ENCODE data around the gene GPC3. TPM values are rescaled to one million over a fixed set of nuclear protein-coding genes. Genes with fewer than 3 reads are reported as not detected.

GPC3 gene
- total RNA-seq, 1 donor from 2014 or later: 0.25 TPM

DNA sequence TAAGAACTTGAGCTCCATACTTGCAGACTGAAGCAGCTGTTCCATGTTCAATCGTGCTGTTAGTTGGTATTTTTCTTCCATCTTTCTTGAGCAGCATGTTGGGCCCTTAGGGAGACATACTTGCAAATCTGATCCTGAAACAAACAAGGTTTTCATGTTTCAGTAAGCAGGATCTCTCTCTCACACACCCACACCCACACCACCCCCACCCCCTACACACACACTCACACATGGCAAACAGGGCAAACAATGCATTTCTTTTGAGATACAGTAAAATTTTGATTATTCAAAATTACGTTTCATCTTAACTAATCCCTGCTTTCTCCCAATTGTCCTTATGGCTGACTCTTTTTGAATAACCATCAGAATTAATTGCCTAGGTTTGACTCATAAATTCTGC is 32.3 kb downstream of the GPC3 start:
- peaks cover 5% of the 10 kb centered on the region for H3K27me3 Mint-ChIP-seq (ENCODE audit: low read depth)

DNA sequence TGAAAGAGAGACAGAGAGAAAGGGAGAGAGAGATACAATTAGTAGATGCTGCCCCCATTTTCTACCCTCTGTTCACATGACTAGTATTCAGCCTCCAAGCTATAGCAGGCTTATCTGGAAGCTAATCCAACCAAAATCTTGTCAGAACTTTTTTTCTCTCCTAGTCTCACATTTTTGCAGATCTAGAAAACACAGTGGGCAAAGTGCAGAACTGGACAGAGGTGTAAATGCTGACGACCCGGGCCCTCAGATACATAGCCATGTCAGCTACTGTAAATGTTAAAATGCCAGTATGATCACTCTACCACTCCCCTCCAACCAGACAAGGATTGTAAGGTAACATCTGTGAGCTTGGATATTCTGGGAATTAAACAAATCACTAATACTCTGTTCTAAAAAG is 34.3 kb downstream of the GPC3 start:
- intact Hi-C loops (cut with micrococcal nuclease): no loop called here
- H3K27ac Mint-ChIP-seq: no peak overlapping the region
- no peaks in the 10 kb centered on the region for H3K9me3 Mint-ChIP-seq
- no peaks in the 10 kb centered on the region for H3K36me3 Mint-ChIP-seq (ENCODE audit: low read depth)
- no peak overlapping the region for H3K4me3 Mint-ChIP-seq (ENCODE audit: low read depth)
- DNase-seq (ENCODE audit: low spot score): no peak
- H3K4me1 Mint-ChIP-seq (ENCODE audit: low read depth): no peaks in the 10 kb centered on the region
- peaks cover 5% of the 10 kb centered on the region for H3K27me3 Mint-ChIP-seq (ENCODE audit: low read depth)

More for the DNA sequence above, 32.3 kb downstream of the GPC3 start:
- Mint-ChIP-seq H3K27ac (no peak overlapping the region), H3K9me3 (no peaks in the 10 kb centered on the region), H3K4me3 (ENCODE audit: low read depth) (no peak overlapping the region), H3K36me3 (ENCODE audit: low read depth) (no peaks in the 10 kb centered on the region), H3K4me1 (ENCODE audit: low read depth) (no peaks in the 10 kb centered on the region)
- no peak for DNase-seq (ENCODE audit: low spot score)
- intact Hi-C loops (cut with micrococcal nuclease): no loop called here

DNA sequence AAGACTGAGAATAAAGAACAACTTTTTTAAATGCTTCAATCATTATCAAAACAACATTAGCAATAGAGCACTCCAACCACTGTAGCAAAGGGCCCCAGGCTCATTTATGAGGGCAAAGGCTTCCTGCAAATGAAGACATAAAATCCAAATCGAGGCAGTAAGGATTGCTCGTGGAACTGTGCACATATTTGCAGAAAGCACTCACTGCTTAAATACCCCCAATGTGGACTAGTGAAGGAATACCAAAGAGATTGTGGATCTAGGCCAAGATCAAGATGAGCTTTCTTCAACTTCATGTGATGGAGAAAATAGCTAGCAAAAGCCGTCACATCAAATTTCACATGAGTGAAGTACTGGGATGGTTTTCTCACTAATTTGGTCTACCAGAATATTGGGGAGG is 35.2 kb downstream of the GPC3 start:
- intact Hi-C loops (cut with micrococcal nuclease): no loop called here
- Mint-ChIP-seq H3K27ac (no peak overlapping the region), H3K36me3 (ENCODE audit: low read depth) (no peaks in the 10 kb centered on the region)

GRCh38 chrX:133948895-133949294 is 36.5 kb downstream of the GPC3 start:
- Mint-ChIP-seq H3K27me3 (ENCODE audit: low read depth) (peaks cover 6% of the 10 kb centered on the region), H3K4me3 (ENCODE audit: low read depth) (no peak overlapping the region), H3K4me1 (ENCODE audit: low read depth) (no peaks in the 10 kb centered on the region), H3K27ac (no peak overlapping the region), H3K9me3 (no peaks in the 10 kb centered on the region), H3K36me3 (ENCODE audit: low read depth) (no peaks in the 10 kb centered on the region)
- intact Hi-C loops (cut with micrococcal nuclease): no loop called here
- no peak for DNase-seq (ENCODE audit: low spot score)

More for the DNA sequence above, 35.2 kb downstream of the GPC3 start:
- Mint-ChIP-seq H3K4me3 (ENCODE audit: low read depth) (no peak overlapping the region), H3K4me1 (ENCODE audit: low read depth) (no peaks in the 10 kb centered on the region), H3K9me3 (no peaks in the 10 kb centered on the region), H3K27me3 (ENCODE audit: low read depth) (peaks cover 3% of the 10 kb centered on the region)
- DNase-seq (ENCODE audit: low spot score): no peak

DNA sequence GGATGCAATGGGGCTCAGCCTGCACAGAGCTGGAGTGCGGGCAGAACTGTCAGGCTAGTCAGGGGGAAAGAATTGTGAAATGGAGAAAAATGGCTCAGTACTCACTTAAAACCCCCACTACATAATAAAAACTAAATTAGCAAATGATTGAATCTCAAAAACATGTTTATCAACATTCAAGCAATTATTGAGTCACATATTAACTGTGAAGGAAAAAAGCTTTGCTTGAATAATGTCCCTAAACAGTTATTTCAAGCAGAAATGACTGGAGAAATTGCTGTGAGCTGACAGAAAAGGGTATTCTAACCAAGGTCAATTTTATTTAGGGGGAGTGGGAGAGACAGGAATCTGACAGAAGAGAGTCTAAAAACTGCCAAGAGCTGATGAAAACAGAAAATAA is 37.4 kb downstream of the GPC3 start:
- H3K27me3 Mint-ChIP-seq (ENCODE audit: low read depth): peaks cover 6% of the 10 kb centered on the region
- DNase-seq (ENCODE audit: low spot score): no peak
- no peak overlapping the region for H3K4me3 Mint-ChIP-seq (ENCODE audit: low read depth)
- intact Hi-C loops (cut with micrococcal nuclease): no loop called here
- H3K4me1 Mint-ChIP-seq (ENCODE audit: low read depth): no peaks in the 10 kb centered on the region
- H3K9me3 Mint-ChIP-seq: no peaks in the 10 kb centered on the region
- no peak overlapping the region for H3K27ac Mint-ChIP-seq
- no peaks in the 10 kb centered on the region for H3K36me3 Mint-ChIP-seq (ENCODE audit: low read depth)

- intact Hi-C loops (cut with micrococcal nuclease): no loop called here
- DNase-seq (ENCODE audit: low spot score): no peak
- no peaks in the 10 kb centered on the region for H3K9me3 Mint-ChIP-seq
Measured at GRCh38 chrX:133947022-133947421, 38.4 kb downstream of the GPC3 start.

GRCh38 chrX:133943507-133943906 is 41.9 kb downstream of the GPC3 start:
- H3K36me3 Mint-ChIP-seq (ENCODE audit: low read depth): no peaks in the 10 kb centered on the region
- H3K27ac Mint-ChIP-seq: no peak overlapping the region
- intact Hi-C loops (cut with micrococcal nuclease): no loop called here
- H3K4me1 Mint-ChIP-seq (ENCODE audit: low read depth): peaks cover 7% of the 10 kb centered on the region
- peaks cover 4% of the 10 kb centered on the region for H3K27me3 Mint-ChIP-seq (ENCODE audit: low read depth)
- no peak overlapping the region for H3K4me3 Mint-ChIP-seq (ENCODE audit: low read depth)
- no peaks in the 10 kb centered on the region for H3K9me3 Mint-ChIP-seq
- no peak for DNase-seq (ENCODE audit: low spot score)

More at GRCh38 chrX:133947022-133947421, 38.4 kb downstream of the GPC3 start:
- Mint-ChIP-seq H3K4me1 (ENCODE audit: low read depth) (no peaks in the 10 kb centered on the region), H3K27me3 (ENCODE audit: low read depth) (peaks cover 6% of the 10 kb centered on the region), H3K4me3 (ENCODE audit: low read depth) (no peak overlapping the region), H3K27ac (no peak overlapping the region), H3K36me3 (ENCODE audit: low read depth) (no peaks in the 10 kb centered on the region)

DNA sequence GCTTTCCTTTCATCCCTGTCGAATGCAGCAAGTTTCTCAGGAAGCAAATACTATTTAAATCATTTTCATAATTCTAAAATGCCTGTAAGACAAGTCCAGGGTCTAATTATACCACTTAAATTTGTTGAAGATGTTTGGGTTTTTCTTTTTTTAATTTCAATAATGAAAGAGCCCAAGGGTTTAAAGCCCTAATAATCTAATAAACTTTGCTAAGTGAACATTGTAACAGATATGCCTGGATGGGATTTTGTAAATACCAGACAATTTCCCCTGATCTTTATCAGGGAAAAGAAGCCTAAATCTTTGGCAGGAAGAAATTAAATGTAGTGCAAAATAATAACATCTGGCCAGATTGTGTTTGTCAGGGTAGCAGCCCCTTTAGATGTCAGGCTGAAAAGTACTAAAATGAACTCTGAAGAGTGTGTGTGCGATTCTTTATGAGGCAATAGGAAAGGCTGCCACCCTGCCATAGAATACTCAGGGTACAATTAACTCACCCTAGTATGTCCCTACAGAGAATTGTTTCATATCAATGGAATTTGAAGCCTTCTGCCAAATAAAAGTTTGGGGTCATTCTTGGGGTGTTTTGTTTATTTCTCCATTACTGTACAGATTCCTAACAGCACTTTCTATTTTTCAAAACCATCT is 45.6 kb downstream of the GPC3 start:
- Mint-ChIP-seq H3K27me3 (ENCODE audit: low read depth) (peaks cover 4% of the 10 kb centered on the region), H3K4me3 (ENCODE audit: low read depth) (no peak overlapping the region), H3K9me3 (no peaks in the 10 kb centered on the region), H3K4me1 (ENCODE audit: low read depth) (peaks cover 7% of the 10 kb centered on the region), H3K36me3 (ENCODE audit: low read depth) (no peaks in the 10 kb centered on the region), H3K27ac (no peak overlapping the region)
- intact Hi-C loops (cut with micrococcal nuclease): no loop called here
- DNase-seq (ENCODE audit: low spot score): no peak

DNA sequence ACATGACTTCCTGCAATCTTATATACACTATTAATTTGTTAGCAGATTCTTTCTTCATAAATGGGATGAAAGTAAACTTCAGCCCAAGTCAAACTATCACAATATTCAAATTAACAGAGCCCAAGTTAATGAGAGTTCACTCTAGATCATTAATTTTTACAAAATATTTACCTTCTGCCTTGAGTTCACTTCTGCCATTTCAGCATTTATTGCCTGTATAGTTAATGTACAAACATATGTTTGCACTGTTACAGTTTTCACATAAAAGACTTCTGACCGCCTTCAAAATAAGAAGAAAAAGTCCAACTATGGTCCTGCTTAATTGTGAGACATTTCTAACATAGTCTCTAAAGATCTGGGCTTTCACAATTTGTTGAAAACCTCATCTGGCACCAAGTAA is 46.9 kb downstream of the GPC3 start:
- Mint-ChIP-seq H3K4me1 (ENCODE audit: low read depth) (peaks cover 7% of the 10 kb centered on the region), H3K4me3 (ENCODE audit: low read depth) (no peak overlapping the region), H3K36me3 (ENCODE audit: low read depth) (no peaks in the 10 kb centered on the region), H3K9me3 (no peaks in the 10 kb centered on the region), H3K27me3 (ENCODE audit: low read depth) (no peaks in the 10 kb centered on the region), H3K27ac (no peak overlapping the region)
- intact Hi-C loops (cut with micrococcal nuclease): no loop called here
- no peak for DNase-seq (ENCODE audit: low spot score)

DNA sequence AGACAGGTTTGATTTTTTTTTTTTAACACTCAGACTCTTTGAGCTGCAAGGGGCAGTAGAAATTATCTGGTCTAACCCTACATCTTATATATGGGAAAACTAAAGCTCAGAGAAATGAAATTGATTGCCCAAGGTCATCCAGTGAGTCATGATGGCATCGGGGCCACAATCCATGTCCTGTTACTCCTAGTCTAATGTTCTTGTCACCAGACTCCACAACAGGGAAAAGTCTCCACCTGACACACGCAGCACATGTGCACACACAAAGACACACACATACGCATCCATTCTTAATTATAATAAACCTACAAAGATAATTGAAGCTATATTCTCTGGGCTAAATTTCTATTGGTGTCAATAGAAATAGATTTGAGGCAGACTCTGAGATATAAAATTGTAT is 48.4 kb downstream of the GPC3 start:
- Mint-ChIP-seq H3K4me3 (ENCODE audit: low read depth) (no peak overlapping the region), H3K9me3 (no peaks in the 10 kb centered on the region), H3K27ac (no peak overlapping the region), H3K27me3 (ENCODE audit: low read depth) (no peaks in the 10 kb centered on the region), H3K36me3 (ENCODE audit: low read depth) (no peaks in the 10 kb centered on the region), H3K4me1 (ENCODE audit: low read depth) (peaks cover 7% of the 10 kb centered on the region)
- intact Hi-C loops (cut with micrococcal nuclease): no loop called here
- DNase-seq (ENCODE audit: low spot score): no peak

- H3K27me3 Mint-ChIP-seq (ENCODE audit: low read depth): no peaks in the 10 kb centered on the region
- H3K36me3 Mint-ChIP-seq (ENCODE audit: low read depth): no peaks in the 10 kb centered on the region
- intact Hi-C loops (cut with micrococcal nuclease): no loop called here
- DNase-seq (ENCODE audit: low spot score): no peak
- no peak overlapping the region for H3K27ac Mint-ChIP-seq
- H3K9me3 Mint-ChIP-seq: no peaks in the 10 kb centered on the region
- H3K4me3 Mint-ChIP-seq (ENCODE audit: low read depth): no peak overlapping the region
- H3K4me1 Mint-ChIP-seq (ENCODE audit: low read depth): no peaks in the 10 kb centered on the region
Measured at GRCh38 chrX:133935076-133935475, 50.3 kb downstream of the GPC3 start.

- Mint-ChIP-seq H3K9me3 (no peaks in the 10 kb centered on the region), H3K27me3 (ENCODE audit: low read depth) (no peaks in the 10 kb centered on the region), H3K4me3 (ENCODE audit: low read depth) (no peak overlapping the region), H3K4me1 (ENCODE audit: low read depth) (no peaks in the 10 kb centered on the region), H3K27ac (no peak overlapping the region), H3K36me3 (ENCODE audit: low read depth) (no peaks in the 10 kb centered on the region)
- intact Hi-C loops (cut with micrococcal nuclease): no loop called here
- DNase-seq (ENCODE audit: low spot score): no peak
Measured at GRCh38 chrX:133933316-133933715, 52.1 kb downstream of the GPC3 start.

DNA sequence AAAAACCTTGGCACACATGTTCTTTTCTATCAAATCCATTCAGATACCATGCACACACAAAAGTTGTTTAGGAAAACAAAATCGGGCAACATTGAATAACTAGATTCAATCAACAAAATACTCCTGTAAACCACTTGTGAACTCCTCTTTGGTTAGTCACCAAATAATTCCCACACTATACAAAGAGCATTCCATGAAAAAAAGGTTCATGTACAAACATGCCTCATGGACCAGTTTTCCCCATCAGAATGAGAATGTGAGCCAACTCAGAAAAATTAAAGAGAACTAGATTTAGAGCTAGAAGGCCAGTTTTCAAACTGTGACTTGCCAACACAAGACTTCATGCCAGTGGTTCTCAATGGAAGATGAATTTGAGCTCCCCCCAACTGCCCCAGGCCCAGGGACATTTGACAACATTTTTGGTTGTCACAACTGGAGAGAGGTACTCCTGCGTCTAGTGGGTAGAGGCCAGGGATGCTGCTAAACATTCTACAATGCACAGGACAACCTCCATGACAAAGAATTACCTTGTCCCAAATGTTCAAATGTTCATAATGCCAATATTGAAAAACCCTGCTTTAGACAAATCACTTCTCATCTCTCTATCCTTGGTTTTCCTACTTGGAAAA is 55.4 kb downstream of the GPC3 start:
- intact Hi-C loops (cut with micrococcal nuclease): no loop called here
- Mint-ChIP-seq H3K9me3 (no peaks in the 10 kb centered on the region), H3K36me3 (ENCODE audit: low read depth) (no peaks in the 10 kb centered on the region), H3K27ac (no peak overlapping the region), H3K27me3 (ENCODE audit: low read depth) (no peaks in the 10 kb centered on the region), H3K4me3 (ENCODE audit: low read depth) (no peak overlapping the region), H3K4me1 (ENCODE audit: low read depth) (no peaks in the 10 kb centered on the region)
- DNase-seq (ENCODE audit: low spot score): no peak

Data from activated T-helper 2 cell treated with anti-CD3 and anti-CD28 coated beads, Interferon-gamma antibody, Interleukin-2, Interleukin-4, amounts not matched to agents 10 μg/mL and 5 μg/mL and 100 μg/mL, durations not matched to agents 14 hours and 24 hours and 36 hours (primary cell).